Measurements from ENCODE around the gene PIGK. TPM values are rescaled to one million over a fixed set of nuclear protein-coding genes. Genes with fewer than 3 reads are reported as not detected.

Gene PIGK
- total RNA-seq, 1 experiment from 2014 or later = 22.9 TPM

DNA sequence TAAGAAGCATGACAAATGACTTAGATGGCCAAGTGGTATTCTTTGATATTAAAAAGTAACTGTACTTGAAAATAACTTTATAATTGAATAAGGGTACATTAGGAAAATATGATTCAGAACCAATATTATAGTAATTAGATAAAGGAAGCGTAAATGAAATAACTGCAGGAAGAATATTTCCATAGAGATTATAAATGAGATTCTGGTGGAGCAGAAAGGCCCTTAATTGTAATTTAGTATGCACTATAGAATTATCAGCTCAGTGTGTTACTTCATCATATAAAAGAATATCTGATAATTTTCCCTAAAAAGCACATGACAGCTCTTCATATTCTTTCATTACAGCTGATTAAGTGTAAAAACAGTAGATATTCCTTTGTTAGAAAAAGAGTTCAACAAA, 171.7 kb downstream of the PIGK start:
- H3K4me3 Mint-ChIP-seq (ENCODE audit: unreplicated experiment) = no peak overlapping the region
- ChIA-PET POLR2A (interaction anchor here (1.0 kb wide), 1 partner anchor 9 kb away, joined by 4 read pairs; no protein-coding TSS in a partner anchor), CTCF (no interaction called here)
- DNase-seq (ENCODE audit: unreplicated experiment) = no peak
- H3K9me3 Mint-ChIP-seq (ENCODE audit: unreplicated experiment) = no peaks in the 10 kb centered on the region
- TF ChIP-seq, protein P1, sequence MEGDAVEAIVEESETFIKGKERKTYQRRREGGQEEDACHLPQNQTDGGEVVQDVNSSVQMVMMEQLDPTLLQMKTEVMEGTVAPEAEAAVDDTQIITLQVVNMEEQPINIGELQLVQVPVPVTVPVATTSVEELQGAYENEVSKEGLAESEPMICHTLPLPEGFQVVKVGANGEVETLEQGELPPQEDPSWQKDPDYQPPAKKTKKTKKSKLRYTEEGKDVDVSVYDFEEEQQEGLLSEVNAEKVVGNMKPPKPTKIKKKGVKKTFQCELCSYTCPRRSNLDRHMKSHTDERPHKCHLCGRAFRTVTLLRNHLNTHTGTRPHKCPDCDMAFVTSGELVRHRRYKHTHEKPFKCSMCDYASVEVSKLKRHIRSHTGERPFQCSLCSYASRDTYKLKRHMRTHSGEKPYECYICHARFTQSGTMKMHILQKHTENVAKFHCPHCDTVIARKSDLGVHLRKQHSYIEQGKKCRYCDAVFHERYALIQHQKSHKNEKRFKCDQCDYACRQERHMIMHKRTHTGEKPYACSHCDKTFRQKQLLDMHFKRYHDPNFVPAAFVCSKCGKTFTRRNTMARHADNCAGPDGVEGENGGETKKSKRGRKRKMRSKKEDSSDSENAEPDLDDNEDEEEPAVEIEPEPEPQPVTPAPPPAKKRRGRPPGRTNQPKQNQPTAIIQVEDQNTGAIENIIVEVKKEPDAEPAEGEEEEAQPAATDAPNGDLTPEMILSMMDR (IDR thresholded peaks at IDR 0.05; ENCODE audit: unreplicated experiment) = no peak
- H3K27me3 Mint-ChIP-seq (ENCODE audit: insufficient read depth, unreplicated experiment) = no peaks in the 10 kb centered on the region
- no peaks in the 10 kb centered on the region for H3K36me3 Mint-ChIP-seq (ENCODE audit: insufficient read depth, unreplicated experiment)
- intact Hi-C loops (cut with micrococcal nuclease) = no loop called here
- H3K27ac Mint-ChIP-seq (ENCODE audit: low read depth, unreplicated experiment) = no peak overlapping the region
- peaks cover 18% of the 10 kb centered on the region for H3K4me1 Mint-ChIP-seq (ENCODE audit: insufficient read depth, unreplicated experiment)
- BruUV-seq (replicated peaks) = no TSS peak

DNA sequence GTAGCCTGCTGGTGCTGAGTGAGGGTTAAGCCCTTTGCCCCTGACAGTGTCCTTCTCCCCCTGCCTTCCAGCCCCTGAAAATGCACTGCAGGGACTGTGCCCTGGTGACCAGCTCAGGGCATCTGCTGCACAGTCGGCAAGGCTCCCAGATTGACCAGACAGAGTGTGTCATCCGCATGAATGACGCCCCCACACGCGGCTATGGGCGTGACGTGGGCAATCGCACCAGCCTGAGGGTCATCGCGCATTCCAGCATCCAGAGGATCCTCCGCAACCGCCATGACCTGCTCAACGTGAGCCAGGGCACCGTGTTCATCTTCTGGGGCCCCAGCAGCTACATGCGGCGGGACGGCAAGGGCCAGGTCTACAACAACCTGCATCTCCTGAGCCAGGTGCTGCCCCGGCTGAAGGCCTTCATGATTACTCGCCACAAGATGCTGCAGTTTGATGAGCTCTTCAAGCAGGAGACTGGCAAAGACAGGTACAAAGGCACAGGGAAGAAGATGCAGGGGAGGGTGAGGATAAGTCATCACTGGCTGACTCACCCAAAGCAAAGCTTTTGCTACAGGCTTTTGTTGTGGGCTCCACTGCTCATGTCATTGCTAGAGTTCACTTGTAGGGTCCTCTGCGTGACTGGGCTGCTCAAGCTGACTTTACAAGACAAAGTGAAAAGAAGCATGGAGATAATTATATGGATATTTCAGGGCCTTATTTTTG, 174.9 kb downstream of the PIGK start:
- no peak overlapping the region for H3K27ac Mint-ChIP-seq (ENCODE audit: low read depth, unreplicated experiment)
- no peaks in the 10 kb centered on the region for H3K36me3 Mint-ChIP-seq (ENCODE audit: insufficient read depth, unreplicated experiment)
- BruUV-seq (replicated peaks) = no TSS peak
- no peaks in the 10 kb centered on the region for H3K27me3 Mint-ChIP-seq (ENCODE audit: insufficient read depth, unreplicated experiment)
- ChIA-PET POLR2A (interaction anchor here (0.7 kb wide), 1 partner anchor 40 kb away, joined by 3 read pairs; no protein-coding TSS in a partner anchor), CTCF (interaction anchor here (1.0 to 1.3 kb wide), 2 partner anchors 13 to 18 kb away, joined by 3 to 5 read pairs; no protein-coding TSS in a partner anchor)
- H3K4me1 Mint-ChIP-seq (ENCODE audit: insufficient read depth, unreplicated experiment) = peaks cover 39% of the 10 kb centered on the region
- H3K4me3 Mint-ChIP-seq (ENCODE audit: unreplicated experiment) = no peak overlapping the region
- no peaks in the 10 kb centered on the region for H3K9me3 Mint-ChIP-seq (ENCODE audit: unreplicated experiment)
- intact Hi-C loops (cut with micrococcal nuclease) = no loop called here
- TF ChIP-seq, protein P1 (IDR thresholded peaks at IDR 0.05; ENCODE audit: unreplicated experiment) = no peak
- peak; percentile 38 for DNase-seq (ENCODE audit: unreplicated experiment)

DNA sequence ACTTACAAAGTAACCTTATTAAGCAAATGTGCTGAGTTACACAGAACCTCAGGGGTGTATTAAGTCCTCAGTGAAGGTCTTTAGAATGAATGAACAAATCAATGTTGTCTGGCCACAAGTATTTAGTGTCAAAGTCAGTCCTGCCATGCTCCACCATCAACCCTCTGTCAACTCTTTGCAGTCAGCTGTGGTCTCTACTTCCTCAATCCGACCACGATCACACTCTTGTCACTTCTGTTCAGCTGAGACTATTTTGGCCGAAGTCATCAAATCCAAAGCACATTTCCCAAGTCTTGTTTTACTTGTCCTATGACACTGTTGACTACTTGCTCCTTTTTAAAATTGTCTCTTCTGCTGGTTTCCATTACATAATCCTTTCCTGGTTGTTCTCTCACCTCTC, 178.4 kb downstream of the PIGK start:
- BruUV-seq (replicated peaks) = no TSS peak
- no peaks in the 10 kb centered on the region for H3K27me3 Mint-ChIP-seq (ENCODE audit: insufficient read depth, unreplicated experiment)
- peaks cover 6% of the 10 kb centered on the region for H3K36me3 Mint-ChIP-seq (ENCODE audit: insufficient read depth, unreplicated experiment)
- intact Hi-C loops (cut with micrococcal nuclease) = no loop called here
- no peak for DNase-seq (ENCODE audit: unreplicated experiment)
- TF ChIP-seq, protein P1 (IDR thresholded peaks at IDR 0.05; ENCODE audit: unreplicated experiment) = no peak
- POLR2A ChIA-PET = interaction anchor here (0.8 to 1.6 kb wide), 3 partner anchors 16 to 360 kb away, joined by 4 to 5 read pairs (median 4); no protein-coding TSS in a partner anchor
- no peak overlapping the region for H3K4me3 Mint-ChIP-seq (ENCODE audit: unreplicated experiment)
- peaks cover 7% of the 10 kb centered on the region for H3K9me3 Mint-ChIP-seq (ENCODE audit: unreplicated experiment)
- H3K27ac Mint-ChIP-seq (ENCODE audit: low read depth, unreplicated experiment) = peak overlapping the region; percentile 89
- H3K4me1 Mint-ChIP-seq (ENCODE audit: insufficient read depth, unreplicated experiment) = peaks cover 51% of the 10 kb centered on the region
- CTCF ChIA-PET = interaction anchor here (1.0 kb wide), 1 partner anchor 1132 kb away, joined by 4 read pairs; no protein-coding TSS in a partner anchor

DNA sequence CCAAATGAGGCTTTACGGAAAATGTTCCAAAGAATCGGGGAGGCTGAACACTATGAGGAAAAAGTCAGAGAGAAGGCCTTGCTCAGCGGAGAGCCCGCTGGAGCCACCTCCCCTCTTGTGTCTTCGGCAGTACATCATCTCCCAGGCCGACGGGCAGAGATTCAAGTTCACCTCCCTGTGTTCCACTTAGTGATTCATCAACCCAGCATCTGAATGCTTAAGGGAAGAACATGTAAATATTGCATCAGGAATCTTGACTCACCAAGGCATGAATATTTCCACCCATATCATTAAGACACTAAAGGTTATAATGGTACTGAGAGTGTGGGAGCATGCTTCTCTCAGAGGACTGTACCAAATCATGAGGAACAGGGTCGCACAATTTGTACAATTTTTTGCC, 179.5 kb downstream of the PIGK start:
- Mint-ChIP-seq H3K4me1 (ENCODE audit: insufficient read depth, unreplicated experiment) (peaks cover 41% of the 10 kb centered on the region), H3K36me3 (ENCODE audit: insufficient read depth, unreplicated experiment) (peaks cover 6% of the 10 kb centered on the region), H3K9me3 (ENCODE audit: unreplicated experiment) (peaks cover 7% of the 10 kb centered on the region), H3K4me3 (ENCODE audit: unreplicated experiment) (peak overlapping the region; percentile 21), H3K27ac (ENCODE audit: low read depth, unreplicated experiment) (peak overlapping the region; percentile 89), H3K27me3 (ENCODE audit: insufficient read depth, unreplicated experiment) (no peaks in the 10 kb centered on the region)
- intact Hi-C loops (cut with micrococcal nuclease) = loop anchor here (1.0 to 10.0 kb wide), 3 partner anchors 42 to 405 kb away; no protein-coding TSS in a partner anchor
- peak; percentile 98 for DNase-seq (ENCODE audit: unreplicated experiment)
- no TSS peak for BruUV-seq (replicated peaks)
- POLR2A ChIA-PET = interaction anchor here (0.6 to 1.6 kb wide), 5 partner anchors 13 to 403 kb away, joined by 3 to 5 read pairs (median 4); no protein-coding TSS in a partner anchor
- CTCF ChIA-PET = interaction anchor here (0.6 to 1.0 kb wide), 2 partner anchors 960 to 1131 kb away, joined by 3 to 4 read pairs; no protein-coding TSS in a partner anchor
- TF ChIP-seq, protein P1 (IDR thresholded peaks at IDR 0.05; ENCODE audit: unreplicated experiment) = no peak

Measured in MCF 10A (cell line).